IgD-negative memory B cell (primary cell): Measurements from ENCODE around the gene SAP25. TPM values are rescaled to one million over a fixed set of nuclear protein-coding genes. Genes with fewer than 3 reads are reported as not detected.
"Not testable (repeated sequence)": the region's sequence is repeated elsewhere in the genome, so short reads cannot be mapped to it uniquely, and the experiment has no call there.

ENCODE experiments used
- H3K27ac Mint-ChIP-seq, 3 donors: one replicate each; pipeline ENCODE4 v1.8.0; 2020 to 2022; ENCODE audit warnings: mild to moderate bottlenecking in 3 of 3, mixed read lengths in 3 of 3, moderate library complexity in 1 of 3
- H3K27me3 Mint-ChIP-seq: one replicate; pipeline ENCODE4 v1.8.0; 2021; ENCODE audit warnings: mixed read lengths
- H3K36me3 Mint-ChIP-seq: one replicate; pipeline ENCODE4 v1.8.0; 2020; ENCODE audit warnings: mild to moderate bottlenecking, mixed read lengths
- H3K4me1 Mint-ChIP-seq, 3 donors: one replicate each; pipeline ENCODE4 v1.8.0; 2020 to 2022; ENCODE audit warnings: mixed read lengths in 3 of 3, mild to moderate bottlenecking in 1 of 3
- H3K4me3 Mint-ChIP-seq, 4 donors: one replicate each; pipeline ENCODE4 v1.8.0; 2020 to 2022; ENCODE audit warnings: mild to moderate bottlenecking in 4 of 4, mixed read lengths in 4 of 4, moderate library complexity in 3 of 4
- H3K9me3 Mint-ChIP-seq, 3 donors: one replicate each; pipeline ENCODE4 v1.8.0; 2020 to 2021; ENCODE audit warnings: mixed read lengths in 3 of 3, mild to moderate bottlenecking in 1 of 3
- polyA plus RNA-seq: library from polyadenylated mRNA; unstranded; fragments of 300-500 nt; fragmentation: Illumina TruSeq; gene quantifications from one replicate; pipeline ENCODE4 v1.2.3, GENCODE V29; 2021

Gene SAP25
- polyA plus RNA-seq, 1 donor from 2014 or later, result 0.73 TPM

DNA sequence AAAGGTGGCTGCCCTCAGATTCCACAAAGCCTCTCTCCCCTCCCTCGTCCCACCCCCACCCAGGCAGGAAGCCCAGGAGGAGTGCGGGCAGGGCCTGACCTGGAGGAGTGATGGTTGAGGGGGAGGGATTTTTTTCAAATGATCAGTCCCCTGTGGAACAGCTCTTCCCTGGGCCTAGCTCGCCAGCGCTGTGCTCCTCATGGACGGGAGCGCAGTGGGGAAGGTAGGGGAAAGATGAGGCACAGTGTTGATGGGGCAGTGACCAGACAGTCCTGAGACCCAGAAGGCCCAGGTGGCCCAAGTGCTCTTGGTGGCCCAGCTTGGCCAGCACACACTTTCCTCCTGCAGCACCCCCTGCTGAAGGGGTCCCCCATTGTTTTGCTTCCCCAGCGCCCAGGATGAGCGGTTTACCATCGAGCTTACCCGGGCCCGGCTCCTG lies 8.5 kb downstream of the SAP25 start:
- Mint-ChIP-seq H3K4me3 (no peak overlapping the region), H3K4me1 (peaks cover 10 to 25% (median 22%) of the 10 kb centered on the region in 3 donors), H3K27ac (no peak overlapping the region), H3K36me3 (no peaks in the 10 kb centered on the region), H3K9me3 (no peaks in the 10 kb centered on the region), H3K27me3 (no peaks in the 10 kb centered on the region)

DNA sequence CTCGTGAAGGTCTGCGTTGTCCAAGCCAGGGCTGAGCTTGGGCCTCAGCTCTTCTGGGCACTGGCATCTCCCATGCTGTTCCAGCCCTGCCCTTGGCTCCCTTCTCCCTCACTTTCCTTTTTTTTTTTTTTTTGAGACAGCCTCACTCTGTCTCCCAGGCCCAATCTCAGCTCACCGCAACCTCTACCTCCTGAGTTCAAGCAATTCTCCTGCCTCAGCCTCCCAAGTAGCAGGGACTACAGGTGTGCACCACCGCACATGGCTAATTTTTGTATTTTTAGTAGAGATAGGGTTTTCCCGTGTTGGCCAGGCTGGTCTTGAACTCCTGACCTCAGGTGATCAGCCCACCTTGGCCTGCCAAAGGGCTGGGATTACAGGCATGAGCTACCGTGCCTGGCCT lies 9.3 kb downstream of the SAP25 start:
- Mint-ChIP-seq H3K27ac (peak overlapping the region in 2 of 3 donors; percentile 53 to 54), H3K4me1 (peaks cover 15 to 24% (median 23%) of the 10 kb centered on the region in 3 donors)
- not testable (repeated sequence) for H3K4me3 Mint-ChIP-seq, H3K27me3 Mint-ChIP-seq, H3K9me3 Mint-ChIP-seq, H3K36me3 Mint-ChIP-seq

DNA sequence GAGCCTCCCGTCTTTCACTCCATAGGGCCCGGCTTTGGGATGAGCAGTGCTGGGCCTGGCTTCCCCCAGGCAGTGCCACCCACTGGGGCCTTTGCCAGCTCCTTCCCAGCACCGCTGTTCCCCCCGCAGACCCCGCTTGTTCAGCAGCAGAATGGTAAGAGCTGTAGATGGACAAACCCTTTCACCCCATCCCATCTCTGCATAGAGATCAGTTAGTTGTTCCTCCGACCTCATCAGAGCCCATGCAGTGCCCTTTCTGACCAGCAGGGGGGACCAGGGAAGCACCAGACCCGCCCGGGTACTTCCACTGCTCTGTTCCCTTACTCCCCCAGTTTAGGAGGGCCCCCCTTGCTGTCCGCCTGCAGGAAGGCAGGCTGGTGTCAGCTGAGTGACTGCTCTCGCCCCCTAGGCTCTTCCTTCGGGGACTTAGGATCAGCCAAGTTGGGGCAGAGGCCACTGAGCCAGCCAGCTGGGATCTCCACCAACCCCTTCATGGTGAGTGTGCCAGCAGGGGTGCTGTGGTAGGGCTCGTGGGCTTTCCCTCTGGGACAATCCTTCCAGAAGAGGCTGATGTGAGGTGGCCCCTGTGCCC lies 9.8 kb downstream of the SAP25 start:
- no peaks in the 10 kb centered on the region for H3K36me3 Mint-ChIP-seq
- no peaks in the 10 kb centered on the region for H3K9me3 Mint-ChIP-seq
- H3K27ac Mint-ChIP-seq, result peak overlapping the region in 2 of 3 donors; percentile 53 to 54
- H3K27me3 Mint-ChIP-seq, result no peaks in the 10 kb centered on the region
- H3K4me3 Mint-ChIP-seq, result peak overlapping the region in 1 of 4 donors; percentile 25
- H3K4me1 Mint-ChIP-seq, result peaks cover 16 to 23% (median 19%) of the 10 kb centered on the region in 3 donors

DNA sequence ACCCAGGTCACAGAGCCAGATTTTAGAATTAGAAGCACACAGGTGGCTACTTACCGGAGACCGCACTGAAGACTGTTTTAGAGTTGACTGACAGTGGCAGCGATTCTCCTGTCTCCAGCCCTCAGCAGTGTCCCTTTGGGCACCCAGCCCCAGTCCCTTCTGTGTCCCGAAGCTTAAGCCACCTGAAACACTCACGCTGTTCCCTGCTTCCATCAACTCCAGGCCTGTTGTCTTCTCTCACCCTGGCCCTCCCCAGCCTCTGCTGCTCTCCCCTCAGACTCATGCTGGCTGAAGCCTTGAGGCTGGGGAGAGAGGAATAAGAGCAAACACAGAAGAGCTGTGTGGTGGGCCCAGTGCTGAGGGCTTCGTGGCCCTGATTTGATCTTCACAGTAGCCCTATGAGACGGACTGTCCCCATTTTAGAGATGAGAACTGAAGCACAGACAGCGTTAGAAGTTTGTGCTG lies 10.6 kb downstream of the SAP25 start:
- H3K4me1 Mint-ChIP-seq, result peaks cover 15 to 19% (median 16%) of the 10 kb centered on the region in 3 donors
- no peak overlapping the region for H3K4me3 Mint-ChIP-seq
- H3K36me3 Mint-ChIP-seq, result no peaks in the 10 kb centered on the region
- H3K27ac Mint-ChIP-seq, result no peak overlapping the region
- no peaks in the 10 kb centered on the region for H3K9me3 Mint-ChIP-seq
- no peaks in the 10 kb centered on the region for H3K27me3 Mint-ChIP-seq

DNA sequence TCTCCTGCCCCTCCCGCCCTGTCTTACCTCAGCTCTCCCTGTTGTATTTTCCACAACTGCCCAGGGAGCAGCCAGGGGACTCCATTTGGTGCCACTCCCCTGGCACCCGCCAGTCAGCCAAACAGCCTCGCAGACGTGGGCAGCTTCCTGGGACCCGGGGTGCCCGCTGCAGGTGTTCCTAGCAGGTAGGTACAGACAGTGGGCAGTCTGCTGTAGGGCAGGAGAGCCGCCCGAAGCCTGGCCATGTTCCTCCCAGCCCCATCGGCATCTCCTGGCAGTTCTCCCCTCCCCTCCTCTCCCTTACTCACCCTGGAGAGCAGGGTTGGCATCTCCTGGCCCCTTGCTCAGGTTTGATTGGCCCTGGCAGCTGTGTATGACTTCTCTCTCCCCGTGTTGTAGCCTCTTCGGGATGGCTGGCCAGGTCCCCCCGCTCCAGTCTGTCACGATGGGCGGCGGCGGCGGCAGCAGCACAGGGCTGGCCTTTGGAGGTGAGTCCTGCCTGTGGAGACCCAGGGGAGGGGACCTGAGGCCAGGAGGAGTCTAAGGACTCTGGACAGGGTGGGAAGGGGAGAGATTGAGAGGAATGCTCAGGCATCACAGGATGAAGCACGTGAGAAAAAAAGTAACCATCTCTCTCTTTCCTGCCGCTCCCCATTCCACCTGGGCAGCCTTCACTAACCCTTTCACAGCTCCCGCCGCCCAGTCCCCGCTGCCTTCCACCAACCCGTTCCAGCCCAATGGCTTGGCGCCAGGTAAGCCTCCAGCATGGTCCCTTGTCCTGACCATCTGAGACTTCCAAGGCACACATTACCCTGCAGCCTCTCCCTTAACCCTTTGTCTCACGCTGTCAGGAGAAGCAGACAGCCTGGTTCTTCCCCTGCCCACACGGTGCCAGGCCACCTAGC lies 11.3 kb downstream of the SAP25 start:
- H3K36me3 Mint-ChIP-seq, result no peaks in the 10 kb centered on the region
- no peaks in the 10 kb centered on the region for H3K27me3 Mint-ChIP-seq
- H3K4me3 Mint-ChIP-seq, result no peak overlapping the region
- peaks cover 8 to 16% (median 12%) of the 10 kb centered on the region in 3 donors for H3K4me1 Mint-ChIP-seq
- H3K27ac Mint-ChIP-seq, result no peak overlapping the region
- no peaks in the 10 kb centered on the region for H3K9me3 Mint-ChIP-seq

DNA sequence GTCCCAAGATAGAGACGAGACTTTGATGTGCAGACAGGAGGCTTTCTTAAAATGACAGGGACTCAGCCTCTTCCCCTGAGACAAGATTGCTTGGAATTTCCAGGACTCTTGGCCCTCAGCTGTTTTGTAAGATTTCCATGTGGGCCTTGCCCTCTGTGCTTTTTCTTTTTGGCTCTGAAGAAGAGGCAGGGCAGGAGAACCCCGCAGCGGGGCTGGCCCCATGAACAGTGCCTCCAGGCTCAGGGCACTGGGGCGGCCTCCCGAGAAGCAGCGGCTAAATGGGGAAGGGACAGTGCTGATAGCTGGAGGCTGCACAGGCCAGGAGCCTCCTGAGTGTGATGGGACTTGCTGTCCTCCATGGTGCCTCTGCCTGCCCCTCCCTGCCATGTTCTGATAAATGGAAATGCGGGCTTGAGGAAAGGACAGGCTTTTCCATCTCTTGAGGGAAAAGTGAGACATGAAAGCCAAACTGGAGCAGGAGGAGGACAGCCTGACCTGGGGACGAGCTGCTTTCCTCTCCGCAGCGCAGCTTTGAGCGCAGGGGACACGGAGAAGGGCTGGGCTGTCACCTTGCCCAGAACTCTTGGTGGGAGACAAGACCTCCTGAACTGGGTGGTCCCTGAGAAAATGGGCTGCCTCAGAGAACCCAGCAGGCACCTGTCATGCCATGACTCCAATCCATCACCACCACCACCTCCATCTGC lies 12.1 kb downstream of the SAP25 start:
- no peak overlapping the region for H3K4me3 Mint-ChIP-seq
- peak overlapping the region in 1 of 3 donors; percentile 43 for H3K27ac Mint-ChIP-seq
- H3K27me3 Mint-ChIP-seq, result no peaks in the 10 kb centered on the region
- H3K4me1 Mint-ChIP-seq, result peaks cover 2 to 16% (median 12%) of the 10 kb centered on the region in 3 donors
- no peaks in the 10 kb centered on the region for H3K36me3 Mint-ChIP-seq
- no peaks in the 10 kb centered on the region for H3K9me3 Mint-ChIP-seq

DNA sequence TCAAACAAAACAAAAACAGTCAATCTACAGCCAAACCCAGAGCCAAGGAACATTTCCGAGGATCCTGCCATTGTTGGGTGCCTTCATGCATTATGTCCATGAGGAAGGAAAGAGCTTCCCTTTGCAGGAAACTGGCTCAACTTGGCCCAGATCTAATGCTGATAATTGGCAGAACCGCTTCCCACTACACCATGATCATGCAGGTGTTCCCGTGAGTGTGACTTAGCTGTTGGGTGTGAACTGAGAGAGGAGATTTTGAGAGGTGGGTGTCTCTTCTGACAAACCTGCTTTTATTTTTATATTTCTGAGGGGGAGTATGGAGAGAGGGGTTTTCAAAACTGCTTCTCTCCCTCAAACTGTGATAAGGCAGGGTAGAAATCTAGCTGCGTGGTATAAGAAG lies 14.6 kb downstream of the SAP25 start:
- Mint-ChIP-seq H3K9me3 (no peaks in the 10 kb centered on the region), H3K4me3 (no peak overlapping the region), H3K27ac (peak overlapping the region in 1 of 3 donors; percentile 48), H3K27me3 (no peaks in the 10 kb centered on the region), H3K4me1 (peaks cover 2 to 16% (median 9%) of the 10 kb centered on the region in 3 donors), H3K36me3 (no peaks in the 10 kb centered on the region)

DNA sequence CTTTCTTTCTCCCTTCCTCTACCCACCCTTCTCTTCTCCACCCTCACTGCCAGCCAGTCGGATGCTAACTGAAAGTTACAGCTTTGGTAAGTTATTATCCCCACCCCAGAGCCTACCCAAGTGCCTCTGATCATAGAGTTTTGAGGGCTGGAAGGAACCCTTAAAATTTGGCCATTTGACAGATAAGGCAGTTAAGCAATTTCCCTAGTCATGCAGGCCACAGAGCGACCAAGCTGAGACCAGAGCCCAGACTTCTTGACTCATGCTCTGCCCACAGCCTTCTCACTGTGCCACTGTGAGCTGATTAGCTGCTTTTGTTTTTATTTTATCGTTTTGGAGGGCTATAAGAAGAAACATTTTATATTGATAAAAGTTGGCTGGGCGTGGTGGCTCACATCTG lies 17.2 kb downstream of the SAP25 start:
- H3K4me3 Mint-ChIP-seq, result no peak overlapping the region
- H3K27me3 Mint-ChIP-seq, result no peaks in the 10 kb centered on the region
- no peaks in the 10 kb centered on the region for H3K36me3 Mint-ChIP-seq
- no peak overlapping the region for H3K27ac Mint-ChIP-seq
- peaks cover 4 to 10% (median 7%) of the 10 kb centered on the region in 3 donors for H3K4me1 Mint-ChIP-seq
- no peaks in the 10 kb centered on the region for H3K9me3 Mint-ChIP-seq

DNA sequence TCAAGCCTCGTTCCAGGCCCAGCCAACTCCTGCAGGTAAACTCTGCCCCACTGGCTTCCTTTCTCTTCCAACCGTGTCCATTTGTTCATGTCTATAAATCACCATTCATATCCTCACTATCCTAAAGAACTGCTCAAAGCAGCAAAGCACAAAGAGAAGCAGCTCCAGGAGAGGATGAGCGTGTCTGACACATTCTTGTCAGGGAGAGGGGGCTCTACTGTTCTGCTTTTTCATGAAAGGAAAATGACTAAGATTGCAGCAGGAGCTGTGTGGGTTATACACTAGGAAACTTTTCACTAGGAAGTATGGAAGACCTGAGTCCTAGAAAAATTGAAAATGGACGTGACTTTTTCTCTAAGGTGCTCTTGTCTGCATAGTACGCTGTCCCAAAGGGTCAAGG lies 18.0 kb downstream of the SAP25 start:
- Mint-ChIP-seq H3K4me3 (no peak overlapping the region), H3K9me3 (no peaks in the 10 kb centered on the region), H3K36me3 (no peaks in the 10 kb centered on the region), H3K4me1 (peaks cover 4 to 11% (median 7%) of the 10 kb centered on the region in 3 donors), H3K27me3 (no peaks in the 10 kb centered on the region), H3K27ac (no peak overlapping the region)

DNA sequence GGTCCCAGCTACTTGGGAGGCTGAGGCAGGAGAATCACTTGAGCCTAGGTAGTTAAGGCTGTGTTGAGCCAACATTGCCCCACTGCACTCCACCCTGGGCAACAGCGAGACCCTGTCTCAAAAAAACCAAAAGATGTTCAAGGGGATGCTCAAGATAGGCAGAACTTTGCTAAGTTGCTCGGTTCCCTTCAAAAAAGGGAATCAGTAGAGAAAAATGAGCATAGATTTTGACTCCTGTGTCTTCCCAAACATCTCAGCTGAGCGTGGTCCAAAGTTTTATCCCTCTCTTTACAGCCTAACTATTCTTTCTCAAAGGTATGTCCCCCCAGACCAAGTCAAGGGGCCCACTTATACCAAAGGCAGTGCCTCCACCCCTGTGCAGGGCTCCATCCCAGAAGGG lies 20.7 kb downstream of the SAP25 start:
- Mint-ChIP-seq H3K27ac (peak overlapping the region in 1 of 3 donors; percentile 27), H3K4me1 (peaks cover 8 to 15% (median 12%) of the 10 kb centered on the region in 3 donors), H3K36me3 (peaks cover 3% of the 10 kb centered on the region), H3K9me3 (no peaks in the 10 kb centered on the region), H3K27me3 (no peaks in the 10 kb centered on the region), H3K4me3 (no peak overlapping the region)

DNA sequence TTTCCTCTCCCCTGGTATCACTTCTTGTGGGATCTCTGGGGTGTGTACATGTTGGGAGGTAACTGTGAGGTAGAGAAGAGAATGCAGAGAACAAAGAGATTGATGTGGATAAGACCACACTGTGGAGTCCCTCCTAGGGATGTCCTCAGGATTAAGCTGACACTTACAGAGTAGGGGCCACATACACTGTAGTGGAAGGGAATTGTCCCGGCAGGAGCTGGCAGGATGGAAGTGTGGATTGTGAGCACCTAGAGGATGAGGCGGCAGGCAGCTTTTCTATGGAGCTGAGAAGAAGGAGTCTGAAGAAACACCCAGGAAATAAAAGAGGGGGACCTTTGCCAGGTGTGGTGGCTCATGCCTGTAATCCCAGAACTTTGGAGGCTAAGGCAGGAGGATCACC lies 21.2 kb downstream of the SAP25 start:
- Mint-ChIP-seq H3K9me3 (no peaks in the 10 kb centered on the region), H3K4me1 (peaks cover 13 to 20% (median 17%) of the 10 kb centered on the region in 3 donors), H3K4me3 (peak overlapping the region in 3 of 4 donors; percentile 2 to 47 (median 18)), H3K27ac (peak overlapping the region in 1 of 3 donors; percentile 76), H3K36me3 (peaks cover 3% of the 10 kb centered on the region), H3K27me3 (no peaks in the 10 kb centered on the region)

DNA sequence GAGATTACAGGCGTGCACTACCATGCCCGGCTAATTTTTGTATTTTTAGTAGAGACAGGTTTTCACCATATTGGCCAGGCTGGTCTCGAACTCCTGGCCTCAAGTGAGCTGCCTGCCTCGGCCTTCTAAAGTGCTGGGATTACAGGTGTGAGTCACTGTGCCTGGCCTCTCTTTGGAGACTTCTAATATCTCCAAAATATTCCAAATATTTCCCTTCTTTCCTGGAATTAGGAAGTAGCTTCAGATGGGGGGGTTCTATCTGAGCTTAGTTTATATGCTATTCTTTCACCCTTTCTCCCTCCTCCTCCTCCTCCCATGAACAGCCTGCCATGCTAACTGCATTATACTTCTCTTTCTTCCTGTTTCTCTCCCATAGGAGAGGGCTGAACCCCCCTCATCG lies 25.3 kb downstream of the SAP25 start:
- H3K36me3 Mint-ChIP-seq, H3K9me3 Mint-ChIP-seq, H3K27me3 Mint-ChIP-seq: not testable (repeated sequence)
- peak overlapping the region in 1 of 3 donors; percentile 46 for H3K27ac Mint-ChIP-seq
- H3K4me3 Mint-ChIP-seq, result peak overlapping the region in 1 of 4 donors; percentile 13
- peaks cover 50 to 58% (median 51%) of the 10 kb centered on the region in 3 donors for H3K4me1 Mint-ChIP-seq

DNA sequence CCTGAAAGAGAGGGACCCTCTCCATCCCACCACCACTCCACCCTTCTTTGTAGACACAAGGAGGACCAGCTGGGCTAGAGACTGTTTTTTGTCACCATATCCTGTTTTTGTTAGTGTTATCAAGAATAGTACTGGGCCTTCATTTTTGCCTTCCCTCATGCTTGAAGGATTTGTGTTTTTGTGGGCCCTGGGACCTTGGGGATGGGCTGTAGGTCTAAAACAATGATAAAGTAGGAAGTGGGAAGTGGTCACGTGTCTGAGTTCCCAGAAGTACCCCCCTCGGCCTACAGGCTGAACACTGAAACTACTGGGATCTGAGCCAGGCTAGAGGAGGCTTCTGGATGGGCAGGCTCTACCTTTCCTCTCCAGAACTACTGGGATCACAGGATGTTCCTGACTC lies 25.8 kb downstream of the SAP25 start:
- Mint-ChIP-seq H3K9me3 (no peaks in the 10 kb centered on the region), H3K27me3 (peaks cover 1% of the 10 kb centered on the region), H3K36me3 (peaks cover 5% of the 10 kb centered on the region), H3K27ac (peak overlapping the region; percentile 68 to 88 (median 84)), H3K4me1 (peaks cover 54 to 63% (median 55%) of the 10 kb centered on the region in 3 donors), H3K4me3 (peak overlapping the region in 3 of 4 donors; percentile 50 to 68 (median 62))

DNA sequence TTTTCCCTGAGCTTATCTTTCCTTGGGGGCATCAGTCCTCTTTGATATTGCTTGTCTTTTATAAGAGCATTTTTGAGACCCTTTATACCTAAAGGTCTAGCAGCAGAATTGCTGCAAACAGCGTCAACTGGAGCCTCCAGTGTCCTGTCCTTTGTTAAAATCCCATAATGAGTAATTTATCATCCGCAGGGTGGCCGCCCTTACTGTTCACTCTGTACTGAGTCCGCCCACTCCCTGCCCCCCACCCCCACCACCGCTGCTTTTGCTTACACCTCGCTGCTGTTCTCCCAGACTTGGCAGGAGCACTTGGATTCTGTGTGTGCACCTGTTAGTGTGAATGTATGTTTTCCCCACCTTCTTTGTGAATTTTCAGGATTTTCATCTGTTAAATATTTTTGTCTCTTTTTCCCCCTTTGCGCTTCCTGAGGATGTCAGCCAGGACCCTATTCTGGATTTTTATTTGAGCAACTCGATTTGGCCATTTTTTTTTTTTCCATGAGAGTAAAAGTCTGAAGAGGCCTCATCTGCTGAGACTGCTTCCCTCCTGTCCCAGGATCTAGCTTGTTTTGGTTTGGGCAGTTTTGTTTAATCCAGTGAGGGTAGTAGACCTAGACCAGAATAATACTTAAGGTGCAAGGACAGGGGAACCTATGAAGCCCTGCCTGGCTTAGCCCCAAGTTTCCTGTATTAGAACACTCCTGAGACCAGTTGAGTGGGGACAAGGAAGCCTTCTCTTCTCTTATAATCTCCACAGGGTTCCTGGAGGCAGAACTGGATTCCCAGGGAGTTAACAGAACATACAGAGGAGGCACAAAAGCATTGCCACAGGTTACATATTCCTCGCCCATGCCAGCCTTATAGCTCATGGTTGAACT lies 26.5 kb downstream of the SAP25 start:
- Mint-ChIP-seq H3K27ac (peak overlapping the region; percentile 82 to 88 (median 84)), H3K9me3 (no peaks in the 10 kb centered on the region), H3K4me3 (peak overlapping the region; percentile 5 to 81 (median 62)), H3K27me3 (peaks cover 1% of the 10 kb centered on the region), H3K4me1 (peaks cover 59 to 68% (median 61%) of the 10 kb centered on the region in 3 donors), H3K36me3 (peaks cover 5% of the 10 kb centered on the region)
